HCT116 (cell line): ENCODE data around the gene TMEM132D.

Experiments
- JUND ChIP-seq: IDR thresholded peaks from 2 replicates; pipeline ENCODE4 v1.6.1; 2012
- POLR2AphosphoS5 ChIP-seq: IDR thresholded peaks from 2 replicates; pipeline ENCODE4 v1.6.1; 2011; ENCODE audit warnings: mild to moderate bottlenecking, low read depth, low read length, moderate library complexity
- SIN3A ChIP-seq: IDR thresholded peaks from 2 replicates; pipeline ENCODE4 v1.6.1; 2012; ENCODE audit warnings: low read depth
- SRF ChIP-seq: IDR thresholded peaks from 2 replicates; pipeline ENCODE4 v1.6.1; 2012; ENCODE audit warnings: low read depth
- YY1 ChIP-seq: IDR thresholded peaks from 2 replicates; pipeline ENCODE4 v1.6.1; 2011; ENCODE audit warnings: low read length, low read depth, moderate library complexity, mild to moderate bottlenecking; ENCODE audit not compliant: insufficient replicate concordance; ENCODE audit errors: extremely low read depth
- ZFX ChIP-seq: fragments of 450-650 bp; IDR thresholded peaks from 2 replicates; pipeline ENCODE4 v1.6.1; 2017
- TF ChIP-seq, protein P1 (sequence below), 3 experiments: fragments of 200-600 bp in 1 of 3; sonication (generic) in 1 of 3; IDR thresholded peaks in 2 of 3; conservative IDR thresholded peaks in 1 of 3; 2 replicates each; pipeline ENCODE4 v1.5.1; 2012 to 2017; ENCODE audit warnings: low read depth in 2 of 3, low read length in 2 of 3, antibody characterized with exemption in 1 of 3, borderline replicate concordance in 1 of 3, control low read depth in 1 of 3, mild to moderate bottlenecking in 1 of 3, mixed read lengths in 1 of 3, mixed run types in 1 of 3, moderate library complexity in 1 of 3; ENCODE audit not compliant: insufficient read depth in 1 of 3

DNA sequence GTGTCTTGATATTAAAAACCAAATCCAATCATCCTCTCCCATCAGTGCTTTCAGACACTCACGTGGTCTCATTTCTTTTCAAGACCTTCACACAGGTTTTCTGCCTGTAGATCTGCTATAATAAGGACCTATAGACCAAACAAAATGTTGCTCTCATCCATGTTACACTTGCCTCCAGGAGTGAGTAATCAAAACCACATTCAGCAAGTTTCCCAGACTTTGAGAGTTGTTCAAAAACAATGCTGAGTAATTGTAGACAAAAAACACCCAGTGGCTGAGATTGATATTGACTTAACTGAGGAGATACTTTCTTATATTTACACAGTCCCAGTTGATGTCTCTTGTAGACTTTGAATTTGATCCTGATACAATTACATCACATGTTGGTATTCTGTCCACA, 383.1 kb downstream of the TMEM132D start:
- TF ChIP-seq YY1 (no peak), POLR2AphosphoS5 (no peak), SIN3A (no peak), SRF (no peak), JUND (no peak), ZFX (no peak)
- TF ChIP-seq, protein P1, sequence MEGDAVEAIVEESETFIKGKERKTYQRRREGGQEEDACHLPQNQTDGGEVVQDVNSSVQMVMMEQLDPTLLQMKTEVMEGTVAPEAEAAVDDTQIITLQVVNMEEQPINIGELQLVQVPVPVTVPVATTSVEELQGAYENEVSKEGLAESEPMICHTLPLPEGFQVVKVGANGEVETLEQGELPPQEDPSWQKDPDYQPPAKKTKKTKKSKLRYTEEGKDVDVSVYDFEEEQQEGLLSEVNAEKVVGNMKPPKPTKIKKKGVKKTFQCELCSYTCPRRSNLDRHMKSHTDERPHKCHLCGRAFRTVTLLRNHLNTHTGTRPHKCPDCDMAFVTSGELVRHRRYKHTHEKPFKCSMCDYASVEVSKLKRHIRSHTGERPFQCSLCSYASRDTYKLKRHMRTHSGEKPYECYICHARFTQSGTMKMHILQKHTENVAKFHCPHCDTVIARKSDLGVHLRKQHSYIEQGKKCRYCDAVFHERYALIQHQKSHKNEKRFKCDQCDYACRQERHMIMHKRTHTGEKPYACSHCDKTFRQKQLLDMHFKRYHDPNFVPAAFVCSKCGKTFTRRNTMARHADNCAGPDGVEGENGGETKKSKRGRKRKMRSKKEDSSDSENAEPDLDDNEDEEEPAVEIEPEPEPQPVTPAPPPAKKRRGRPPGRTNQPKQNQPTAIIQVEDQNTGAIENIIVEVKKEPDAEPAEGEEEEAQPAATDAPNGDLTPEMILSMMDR (IDR thresholded peaks at IDR 0.05 in 2 of 3, conservative IDR thresholded peaks at IDR 0.05 in 1 of 3; ENCODE audit: borderline replicate concordance in 1 of 3, insufficient read depth in 1 of 3, low read depth in 2 of 3, low read length in 2 of 3) = no peak
